Measurements from ENCODE around the gene SCAMP5.

- TF ChIP-seq POLR2AphosphoS5 (IDR thresholded peaks at IDR 0.05) (no peak), CTCF (IDR thresholded peaks at IDR 0.05) (no peak), POLR2A (IDR thresholded peaks at IDR 0.05) (no peak)
Observed at GRCh38 chr15:75052972-75053747, 57.8 kb downstream of the SCAMP5 start.
